ENCODE results near the gene GORASP2.

The GORASP2 gene

DNA sequence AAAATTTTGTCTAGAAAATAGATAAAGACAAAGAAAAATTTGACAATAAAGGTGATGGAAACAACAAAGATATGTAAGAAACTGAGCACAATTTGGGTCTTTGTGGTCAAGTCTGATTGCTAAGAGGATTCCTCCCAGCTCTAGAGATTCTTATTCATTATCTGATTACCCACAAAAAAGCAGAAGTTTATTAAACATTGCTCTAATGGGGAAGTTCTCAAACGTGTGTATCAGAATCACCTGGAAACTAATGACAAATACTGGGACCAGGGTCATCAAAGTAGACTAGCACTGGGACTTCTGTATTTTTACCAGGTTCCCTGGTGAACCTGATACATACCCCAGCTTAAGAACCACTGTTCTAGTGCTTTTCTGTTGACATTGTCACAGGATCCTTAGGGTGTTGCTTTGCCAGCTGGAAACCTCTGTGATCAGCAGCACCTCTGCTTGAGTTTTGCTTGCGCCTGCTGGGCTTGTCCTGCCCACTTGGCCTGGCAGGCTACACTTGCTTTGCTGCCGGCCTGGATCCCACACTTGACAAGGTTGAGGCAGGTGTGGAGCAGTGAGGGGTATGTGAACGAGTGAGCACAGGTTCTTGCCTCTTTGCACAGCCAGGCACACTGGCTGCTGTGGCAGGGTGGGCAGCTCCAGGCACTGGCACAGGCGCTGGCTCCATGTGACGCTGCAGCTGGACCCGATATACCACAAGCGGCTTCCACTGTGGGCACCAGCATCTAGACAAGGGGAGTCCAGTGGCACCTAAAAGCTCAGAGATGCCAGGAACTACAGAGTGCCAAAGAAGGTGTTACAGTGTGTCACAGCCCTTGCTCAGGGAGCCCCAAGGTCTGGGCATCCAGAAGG, 6.2 kb upstream of the GORASP2 start:
- Histone ChIP-seq H3K4me3 (ENCODE audit: low read depth in 1 of 2, low read length in 2 of 2) (no peak overlapping the region), H3K4me1 (ENCODE audit: control insufficient read depth in 1 of 2, insufficient read depth in 2 of 2, low read length in 2 of 2) (no peaks in the 10 kb centered on the region), H3K27me3 (ENCODE audit: control insufficient read depth in 1 of 2, insufficient read depth in 2 of 2, low read length in 2 of 2) (no peaks in the 10 kb centered on the region), H3K27ac (ENCODE audit: low read depth, low read length) (no peak overlapping the region), H3K9ac (ENCODE audit: low read depth in 1 of 2, low read length in 2 of 2) (no peak overlapping the region), H3K9me3 (ENCODE audit: control insufficient read depth in 1 of 2, low read length in 2 of 2) (peaks cover 14% of the 10 kb centered on the region in 2 donors), H3K36me3 (ENCODE audit: control insufficient read depth in 1 of 2, insufficient read depth in 2 of 2, low read length in 2 of 2) (no peaks in the 10 kb centered on the region)

DNA sequence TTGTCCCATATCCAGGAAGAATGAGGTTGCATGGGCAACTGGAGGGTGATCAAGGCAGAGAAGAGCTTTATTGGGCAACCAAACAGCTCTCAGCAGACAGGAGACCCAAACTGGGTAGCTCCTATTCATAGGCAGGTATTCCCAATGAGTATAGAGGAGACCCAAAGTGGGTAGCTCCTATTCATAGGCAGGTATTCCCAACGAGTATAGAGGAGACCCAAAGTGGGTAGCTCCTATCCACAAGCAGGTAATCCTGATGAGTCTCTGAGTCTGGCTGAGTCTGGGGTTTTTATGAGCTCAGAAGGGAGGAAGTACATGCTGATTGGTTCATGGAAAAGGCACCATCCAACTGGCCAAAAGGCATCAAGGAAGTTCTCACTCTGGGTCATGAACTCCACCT, 5.3 kb upstream of the GORASP2 start:
- Histone ChIP-seq H3K9me3 (ENCODE audit: control insufficient read depth in 1 of 2, low read length in 2 of 2) (peaks cover 14% of the 10 kb centered on the region in 2 donors), H3K36me3 (ENCODE audit: control insufficient read depth in 1 of 2, insufficient read depth in 2 of 2, low read length in 2 of 2) (no peaks in the 10 kb centered on the region), H3K27me3 (ENCODE audit: control insufficient read depth in 1 of 2, insufficient read depth in 2 of 2, low read length in 2 of 2) (no peaks in the 10 kb centered on the region), H3K9ac (ENCODE audit: low read depth in 1 of 2, low read length in 2 of 2) (no peak overlapping the region), H3K4me1 (ENCODE audit: control insufficient read depth in 1 of 2, insufficient read depth in 2 of 2, low read length in 2 of 2) (peaks cover 5 to 7% of the 10 kb centered on the region in 2 donors), H3K4me3 (ENCODE audit: low read depth in 1 of 2, low read length in 2 of 2) (no peak overlapping the region), H3K27ac (ENCODE audit: low read depth, low read length) (no peak overlapping the region)

- H3K4me3 ChIP-seq (ENCODE audit: low read depth in 1 of 2, low read length in 2 of 2): no peak overlapping the region
- no peaks in the 10 kb centered on the region for H3K36me3 ChIP-seq (ENCODE audit: control insufficient read depth in 1 of 2, insufficient read depth in 2 of 2, low read length in 2 of 2)
- no peak overlapping the region for H3K27ac ChIP-seq (ENCODE audit: low read depth, low read length)
- H3K9ac ChIP-seq (ENCODE audit: low read depth in 1 of 2, low read length in 2 of 2): no peak overlapping the region
- no peaks in the 10 kb centered on the region for H3K27me3 ChIP-seq (ENCODE audit: control insufficient read depth in 1 of 2, insufficient read depth in 2 of 2, low read length in 2 of 2)
- peaks cover 14% of the 10 kb centered on the region in 2 donors for H3K9me3 ChIP-seq (ENCODE audit: control insufficient read depth in 1 of 2, low read length in 2 of 2)
- peaks cover 5 to 7% of the 10 kb centered on the region in 2 donors for H3K4me1 ChIP-seq (ENCODE audit: control insufficient read depth in 1 of 2, insufficient read depth in 2 of 2, low read length in 2 of 2)
Measured at GRCh38 chr2:170924969-170925368, 4.1 kb upstream of the GORASP2 start.

GRCh38 chr2:170925923-170926322, 3.1 kb upstream of the GORASP2 start:
- peaks cover 15 to 16% of the 10 kb centered on the region in 2 donors for H3K4me1 ChIP-seq (ENCODE audit: control insufficient read depth in 1 of 2, insufficient read depth in 2 of 2, low read length in 2 of 2)
- H3K9me3 ChIP-seq (ENCODE audit: control insufficient read depth in 1 of 2, low read length in 2 of 2): peaks cover 14% of the 10 kb centered on the region in 2 donors
- no peak overlapping the region for H3K4me3 ChIP-seq (ENCODE audit: low read depth in 1 of 2, low read length in 2 of 2)
- no peaks in the 10 kb centered on the region for H3K36me3 ChIP-seq (ENCODE audit: control insufficient read depth in 1 of 2, insufficient read depth in 2 of 2, low read length in 2 of 2)
- no peak overlapping the region for H3K27ac ChIP-seq (ENCODE audit: low read depth, low read length)
- H3K27me3 ChIP-seq (ENCODE audit: control insufficient read depth in 1 of 2, insufficient read depth in 2 of 2, low read length in 2 of 2): no peaks in the 10 kb centered on the region
- no peak overlapping the region for H3K9ac ChIP-seq (ENCODE audit: low read depth in 1 of 2, low read length in 2 of 2)

GRCh38 chr2:170926743-170927297, 2.2 kb upstream of the GORASP2 start:
- Histone ChIP-seq H3K9me3 (ENCODE audit: control insufficient read depth in 1 of 2, low read length in 2 of 2) (peaks cover 14% of the 10 kb centered on the region in 2 donors), H3K9ac (ENCODE audit: low read depth in 1 of 2, low read length in 2 of 2) (no peak overlapping the region), H3K27ac (ENCODE audit: low read depth, low read length) (no peak overlapping the region), H3K27me3 (ENCODE audit: control insufficient read depth in 1 of 2, insufficient read depth in 2 of 2, low read length in 2 of 2) (no peaks in the 10 kb centered on the region), H3K4me3 (ENCODE audit: low read depth in 1 of 2, low read length in 2 of 2) (no peak overlapping the region), H3K4me1 (ENCODE audit: control insufficient read depth in 1 of 2, insufficient read depth in 2 of 2, low read length in 2 of 2) (peaks cover 20% of the 10 kb centered on the region in 2 donors), H3K36me3 (ENCODE audit: control insufficient read depth in 1 of 2, insufficient read depth in 2 of 2, low read length in 2 of 2) (no peaks in the 10 kb centered on the region)

DNA sequence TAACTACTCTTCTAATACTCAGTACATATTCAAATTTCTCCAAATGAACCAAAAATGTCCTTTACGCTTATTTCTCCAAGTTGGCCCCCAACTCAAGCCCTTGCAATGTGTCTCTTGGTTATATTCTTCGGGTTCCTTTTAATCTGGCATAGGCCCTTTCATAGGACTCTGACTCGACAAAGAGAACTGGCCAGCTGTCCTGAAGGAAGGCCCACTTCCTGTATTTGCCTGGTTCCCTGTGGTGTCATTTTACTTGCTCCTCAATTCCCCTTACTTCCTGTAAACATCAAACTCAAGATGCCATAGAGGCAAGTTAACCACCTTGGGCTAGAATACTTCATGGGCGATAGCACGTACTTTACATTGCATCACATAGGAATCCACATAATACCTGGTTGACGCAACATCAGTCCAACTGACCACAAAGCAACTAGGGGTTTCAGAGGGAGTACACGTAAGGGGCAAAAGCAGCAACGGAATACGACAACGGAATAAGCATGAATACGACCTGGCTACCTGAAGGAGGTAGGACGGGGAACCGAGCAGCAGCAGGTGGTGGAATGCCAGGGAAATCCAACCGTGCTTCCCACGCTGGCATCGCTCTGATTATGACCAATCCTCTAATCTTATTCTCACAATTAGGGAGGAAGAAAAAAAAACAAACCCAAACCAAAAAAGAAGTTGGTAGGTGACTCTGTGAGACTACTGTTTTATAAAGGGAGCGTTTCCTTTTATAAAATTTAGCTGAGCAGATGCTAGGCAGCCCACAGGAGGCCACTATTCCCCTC, 823 bp upstream of the GORASP2 start:
- Histone ChIP-seq H3K9ac (ENCODE audit: low read depth in 1 of 2, low read length in 2 of 2) (peak overlapping the region; percentile 40 to 51), H3K9me3 (ENCODE audit: control insufficient read depth in 1 of 2, low read length in 2 of 2) (peaks cover 14% of the 10 kb centered on the region in 2 donors), H3K27ac (ENCODE audit: low read depth, low read length) (no peak overlapping the region), H3K27me3 (ENCODE audit: control insufficient read depth in 1 of 2, insufficient read depth in 2 of 2, low read length in 2 of 2) (no peaks in the 10 kb centered on the region), H3K4me1 (ENCODE audit: control insufficient read depth in 1 of 2, insufficient read depth in 2 of 2, low read length in 2 of 2) (peaks cover 20 to 31% of the 10 kb centered on the region in 2 donors), H3K4me3 (ENCODE audit: low read depth in 1 of 2, low read length in 2 of 2) (peak overlapping the region; percentile 60 to 93), H3K36me3 (ENCODE audit: control insufficient read depth in 1 of 2, insufficient read depth in 2 of 2, low read length in 2 of 2) (no peaks in the 10 kb centered on the region)

GRCh38 chr2:170929686-170930050, 615 bp downstream of the GORASP2 start:
- H3K9ac ChIP-seq (ENCODE audit: low read depth in 1 of 2, low read length in 2 of 2): peak overlapping the region; percentile 81 to 82
- H3K9me3 ChIP-seq (ENCODE audit: control insufficient read depth in 1 of 2, low read length in 2 of 2): peaks cover under 1 to 2% of the 10 kb centered on the region in 2 donors
- H3K4me1 ChIP-seq (ENCODE audit: control insufficient read depth in 1 of 2, insufficient read depth in 2 of 2, low read length in 2 of 2): peaks cover 20 to 33% of the 10 kb centered on the region in 2 donors

GRCh38 chr2:170930131-170930990, 1.3 kb downstream of the GORASP2 start:
- peak overlapping the region; percentile 92 to 93 for H3K4me3 ChIP-seq (ENCODE audit: low read depth in 1 of 2, low read length in 2 of 2)
- peaks cover 20 to 33% of the 10 kb centered on the region in 2 donors for H3K4me1 ChIP-seq (ENCODE audit: control insufficient read depth in 1 of 2, insufficient read depth in 2 of 2, low read length in 2 of 2)
- peak overlapping the region; percentile 81 to 82 for H3K9ac ChIP-seq (ENCODE audit: low read depth in 1 of 2, low read length in 2 of 2)

More at GRCh38 chr2:170929686-170930050, 615 bp downstream of the GORASP2 start:
- Histone ChIP-seq H3K27ac (ENCODE audit: low read depth, low read length) (peak overlapping the region; percentile 94), H3K36me3 (ENCODE audit: control insufficient read depth in 1 of 2, insufficient read depth in 2 of 2, low read length in 2 of 2) (no peaks in the 10 kb centered on the region), H3K27me3 (ENCODE audit: control insufficient read depth in 1 of 2, insufficient read depth in 2 of 2, low read length in 2 of 2) (no peaks in the 10 kb centered on the region), H3K4me3 (ENCODE audit: low read depth in 1 of 2, low read length in 2 of 2) (peak overlapping the region; percentile 92 to 93)

DNA sequence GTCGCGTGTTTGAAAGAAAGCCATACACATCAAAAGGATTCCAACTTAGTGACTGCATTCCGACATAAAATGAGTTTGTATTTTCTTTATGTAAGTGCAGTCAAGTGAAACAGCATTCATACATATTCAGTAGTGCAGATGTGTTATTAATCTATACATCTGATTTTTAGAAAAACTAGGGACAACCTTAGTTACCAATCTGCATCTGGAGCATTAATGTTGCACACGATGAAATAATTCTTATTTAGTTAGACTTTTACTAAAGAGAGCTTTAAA, 1.9 kb downstream of the GORASP2 start:
- H3K27me3 ChIP-seq (ENCODE audit: control insufficient read depth in 1 of 2, insufficient read depth in 2 of 2, low read length in 2 of 2): no peaks in the 10 kb centered on the region
- H3K36me3 ChIP-seq (ENCODE audit: control insufficient read depth in 1 of 2, insufficient read depth in 2 of 2, low read length in 2 of 2): no peaks in the 10 kb centered on the region
- no peak overlapping the region for H3K27ac ChIP-seq (ENCODE audit: low read depth, low read length)
- H3K9ac ChIP-seq (ENCODE audit: low read depth in 1 of 2, low read length in 2 of 2): peak overlapping the region; percentile 81 to 82
- no peaks in the 10 kb centered on the region for H3K9me3 ChIP-seq (ENCODE audit: control insufficient read depth in 1 of 2, low read length in 2 of 2)
- H3K4me3 ChIP-seq (ENCODE audit: low read depth in 1 of 2, low read length in 2 of 2): peak overlapping the region; percentile 92 to 93
- H3K4me1 ChIP-seq (ENCODE audit: control insufficient read depth in 1 of 2, insufficient read depth in 2 of 2, low read length in 2 of 2): peaks cover 20 to 33% of the 10 kb centered on the region in 2 donors

More at GRCh38 chr2:170930131-170930990, 1.3 kb downstream of the GORASP2 start:
- Histone ChIP-seq H3K36me3 (ENCODE audit: control insufficient read depth in 1 of 2, insufficient read depth in 2 of 2, low read length in 2 of 2) (no peaks in the 10 kb centered on the region), H3K27me3 (ENCODE audit: control insufficient read depth in 1 of 2, insufficient read depth in 2 of 2, low read length in 2 of 2) (no peaks in the 10 kb centered on the region), H3K27ac (ENCODE audit: low read depth, low read length) (peak overlapping the region; percentile 30), H3K9me3 (ENCODE audit: control insufficient read depth in 1 of 2, low read length in 2 of 2) (no peaks in the 10 kb centered on the region)
